ENCODE measurements around the gene NUSAP1.

DNA sequence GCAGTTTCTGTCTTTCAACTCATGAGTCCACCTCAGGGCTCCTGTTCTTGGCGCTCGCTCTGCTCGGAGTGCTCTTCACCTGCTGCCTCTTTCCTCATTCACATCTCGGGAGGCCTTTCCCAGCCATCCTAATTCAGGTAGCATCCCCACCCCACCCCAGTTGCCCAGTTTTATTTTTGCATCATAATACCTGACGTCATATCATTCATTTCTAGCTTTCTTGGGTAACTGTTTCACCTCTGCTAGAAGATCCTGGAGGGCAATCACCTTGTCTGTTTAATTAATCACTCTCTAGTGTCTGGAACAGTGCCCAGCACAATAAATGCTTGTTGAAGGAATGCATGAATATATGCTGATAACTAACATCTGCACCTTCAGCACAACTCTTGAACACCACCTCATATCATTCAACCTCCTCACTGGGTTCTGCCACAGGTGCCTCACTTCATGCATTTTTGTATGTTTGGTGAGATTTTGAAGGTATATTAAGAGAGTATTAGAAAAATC lies 7.6 kb downstream of the NUSAP1 start:
- no peak for TF ChIP-seq POLR2A (IDR thresholded peaks at IDR 0.05; ENCODE audit: low read depth, low read length)
- no peak for TF ChIP-seq POLR2AphosphoS5 (IDR thresholded peaks at IDR 0.05; ENCODE audit: low read depth, low read length)
- TF ChIP-seq TAF1 (IDR thresholded peaks at IDR 0.05; ENCODE audit: borderline replicate concordance, low read depth, low read length), result no peak
